ENCODE results near the gene SLC25A1.

The SLC25A1 gene

DNA sequence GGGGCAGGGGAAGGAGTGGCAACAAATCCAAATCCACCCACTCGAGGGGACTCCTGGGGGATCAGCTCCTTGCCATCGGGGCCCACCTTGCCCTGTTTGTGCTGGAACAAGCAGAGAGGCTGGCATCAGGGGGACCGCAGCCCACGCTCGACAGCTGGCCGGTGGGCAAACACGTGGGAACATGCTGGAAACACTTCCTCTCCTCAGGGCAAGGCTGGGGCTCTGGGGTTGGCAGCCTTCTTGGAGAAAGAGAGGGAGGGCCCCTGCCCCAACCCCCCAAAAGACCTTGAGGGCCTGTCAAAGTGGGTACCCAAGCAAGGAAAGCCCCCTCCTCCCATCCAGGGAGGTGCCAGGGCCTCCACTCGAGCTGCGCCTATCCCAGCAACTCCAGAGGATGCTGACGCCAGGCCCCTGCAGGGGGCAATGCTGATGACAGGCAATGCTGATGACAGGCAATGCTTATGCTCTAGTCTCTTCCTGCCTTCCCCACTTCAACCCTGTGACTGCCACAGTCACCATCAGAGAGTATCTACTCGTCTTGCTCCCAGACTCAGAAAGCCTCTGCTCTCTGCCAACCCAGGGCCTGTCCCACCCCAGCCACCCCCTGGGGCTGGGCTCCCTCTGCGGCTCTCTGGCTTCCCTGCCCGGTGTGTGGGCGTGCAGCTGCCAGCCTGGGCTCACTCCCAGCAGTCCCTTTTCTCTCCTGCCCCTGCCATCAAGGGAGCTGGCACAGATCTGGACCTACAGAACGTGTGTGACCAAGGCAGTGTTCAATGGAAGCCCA, 40.1 kb downstream of the SLC25A1 start:
- DNase-seq (ENCODE audit: low spot score) = no peak
- no peak for FAIRE-seq

- FAIRE-seq (no peak), DNase-seq (ENCODE audit: low spot score) (no peak)
Observed at GRCh38 chr22:19137384-19138216, 40.9 kb downstream of the SLC25A1 start.

DNA sequence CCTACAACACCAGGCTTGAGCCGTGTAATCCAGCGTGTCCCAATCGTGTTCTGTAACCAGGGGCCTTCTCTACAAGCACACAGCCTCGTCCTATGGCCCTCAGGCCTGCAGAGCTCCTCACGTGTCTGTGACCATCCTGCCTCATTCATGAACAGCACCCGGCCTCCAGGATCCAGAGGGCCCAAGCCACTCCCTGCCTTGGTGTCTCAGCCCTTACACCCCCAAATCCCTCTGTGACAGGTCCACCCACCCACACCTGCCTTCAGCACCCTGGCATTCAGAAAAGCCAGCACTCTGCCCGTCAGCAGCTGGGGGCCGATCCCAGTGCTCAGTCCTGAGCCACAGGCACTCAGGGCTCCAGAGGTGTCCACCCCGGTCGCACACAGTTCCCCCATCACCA, 41.6 kb downstream of the SLC25A1 start:
- DNase-seq (ENCODE audit: low spot score) (no peak), FAIRE-seq (no peak)

- DNase-seq (ENCODE audit: low spot score) (no peak), FAIRE-seq (no peak)
Observed at GRCh38 chr22:19134874-19135273, 43.7 kb downstream of the SLC25A1 start.

DNA sequence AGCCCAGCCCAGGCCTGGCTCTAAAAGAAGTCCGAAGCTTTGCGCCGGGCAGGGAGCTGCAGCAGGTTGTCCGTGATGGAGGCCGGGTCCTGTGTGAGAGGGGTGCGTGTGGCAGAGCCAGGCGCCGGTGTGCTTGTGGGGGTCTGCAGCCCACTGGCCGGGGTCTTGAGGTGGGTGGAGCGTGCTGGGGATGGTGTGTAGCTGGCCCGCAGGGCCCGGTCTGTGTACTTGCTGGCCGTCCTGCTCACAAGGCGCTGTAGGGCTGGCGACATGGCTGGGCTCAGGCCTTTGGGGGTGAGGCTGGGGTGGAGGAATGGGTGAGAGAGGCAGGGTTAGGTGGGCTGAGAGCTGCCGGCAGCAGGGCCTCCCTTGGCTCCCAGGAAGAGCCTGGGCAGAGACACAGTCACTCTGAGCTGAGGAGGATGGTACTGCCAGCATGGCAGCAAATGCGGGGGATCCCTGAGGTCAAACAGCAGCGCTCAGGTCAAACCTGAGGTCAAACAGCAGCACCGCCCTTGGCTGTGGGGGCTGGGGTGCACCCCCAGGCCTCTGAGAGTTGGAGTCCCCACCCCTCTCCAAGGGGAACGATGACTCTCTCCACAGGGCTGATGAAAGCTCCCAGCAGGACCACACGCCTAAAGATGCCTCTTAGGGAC, 44.2 kb downstream of the SLC25A1 start:
- no peak for FAIRE-seq
- no peak for DNase-seq (ENCODE audit: low spot score)

GRCh38 chr22:19133561-19133960, 45.0 kb downstream of the SLC25A1 start:
- DNase-seq (ENCODE audit: low spot score) (no peak), FAIRE-seq (no peak)

DNA sequence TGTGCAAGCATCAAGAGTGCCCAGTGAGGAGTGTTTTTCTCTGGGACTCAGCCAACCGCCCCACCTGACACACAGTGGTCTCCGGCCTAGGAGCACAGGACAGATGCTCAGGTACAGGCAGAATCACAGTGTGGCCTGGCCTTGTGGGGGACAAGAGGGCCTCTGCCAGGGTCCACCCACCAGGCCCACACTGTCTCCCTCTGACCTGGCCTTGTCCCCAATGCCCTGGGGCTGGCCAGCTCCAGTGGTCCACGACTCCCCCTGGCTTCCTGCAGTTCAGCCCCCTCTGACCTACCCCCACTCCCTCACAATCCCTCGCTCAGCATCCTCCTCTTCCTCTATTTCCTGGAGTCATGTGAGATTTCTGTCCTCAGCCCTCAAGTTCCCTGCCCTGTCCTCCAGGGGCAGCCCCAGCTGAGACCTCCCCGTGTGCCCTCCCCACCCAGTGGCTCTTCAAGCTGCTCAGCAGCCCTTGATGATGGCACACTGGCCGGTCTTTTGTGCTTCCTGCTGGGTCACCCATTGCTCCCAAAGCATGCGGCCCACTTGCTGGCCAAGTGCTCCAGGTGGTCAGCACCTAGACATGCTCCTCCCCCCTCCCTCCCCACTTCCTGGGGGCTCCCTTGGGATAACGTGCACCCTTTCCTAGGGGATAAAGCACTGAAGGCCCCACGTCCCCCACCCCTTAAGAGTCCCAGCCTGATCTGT, 45.7 kb downstream of the SLC25A1 start:
- FAIRE-seq (no peak), DNase-seq (ENCODE audit: low spot score) (no peak)

DNA sequence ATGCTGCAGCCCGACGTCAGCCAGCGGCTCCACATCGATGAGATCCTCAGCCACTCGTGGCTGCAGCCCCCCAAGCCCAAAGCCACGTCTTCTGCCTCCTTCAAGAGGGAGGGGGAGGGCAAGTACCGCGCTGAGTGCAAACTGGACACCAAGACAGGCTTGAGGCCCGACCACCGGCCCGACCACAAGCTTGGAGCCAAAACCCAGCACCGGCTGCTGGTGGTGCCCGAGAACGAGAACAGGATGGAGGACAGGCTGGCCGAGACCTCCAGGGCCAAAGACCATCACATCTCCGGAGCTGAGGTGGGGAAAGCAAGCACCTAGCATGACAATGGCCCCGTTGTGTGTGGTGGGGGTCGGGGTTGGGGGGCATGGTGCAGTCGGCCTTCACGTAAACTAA, 46.4 kb downstream of the SLC25A1 start:
- FAIRE-seq (no peak), DNase-seq (ENCODE audit: low spot score) (no peak)

DNA sequence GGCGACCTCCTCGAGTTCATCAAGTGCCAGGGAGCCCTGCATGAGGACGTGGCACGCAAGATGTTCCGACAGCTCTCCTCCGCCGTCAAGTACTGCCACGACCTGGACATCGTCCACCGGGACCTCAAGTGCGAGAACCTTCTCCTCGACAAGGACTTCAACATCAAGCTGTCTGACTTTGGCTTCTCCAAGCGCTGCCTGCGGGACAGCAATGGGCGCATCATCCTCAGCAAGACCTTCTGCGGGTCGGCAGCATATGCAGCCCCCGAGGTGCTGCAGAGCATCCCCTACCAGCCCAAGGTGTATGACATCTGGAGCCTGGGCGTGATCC, 46.9 kb downstream of the SLC25A1 start:
- no peak for FAIRE-seq
- DNase-seq (ENCODE audit: low spot score) = no peak

- FAIRE-seq = no peak
- DNase-seq (ENCODE audit: low spot score) = no peak
Observed at GRCh38 chr22:19130959-19131684, 47.4 kb downstream of the SLC25A1 start, which contains the start of gene TSSK2. Gene TSSK2 (plus strand): TSS chr22:19131308. CDS start chr22:19131400, 92 bp downstream.

DNA sequence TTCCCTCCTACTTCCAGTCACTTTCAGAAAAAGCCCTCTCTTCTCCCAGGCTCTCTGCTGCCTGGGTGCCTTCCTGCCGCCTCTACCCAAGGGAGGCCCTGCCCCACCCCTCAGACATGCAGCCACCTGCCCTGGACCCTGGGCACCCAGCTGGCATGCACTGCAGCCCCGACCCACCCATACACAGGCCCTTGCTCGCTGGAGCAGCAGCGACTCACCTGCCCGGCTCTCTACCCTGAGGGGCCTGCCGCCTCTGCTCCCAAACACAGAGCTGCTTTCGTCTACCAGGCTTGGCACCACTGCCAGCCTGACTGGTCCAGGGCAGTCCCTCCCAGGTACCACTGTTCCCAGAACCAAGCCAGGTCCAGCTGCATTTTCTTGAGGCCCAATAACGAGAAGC, 48.7 kb downstream of the SLC25A1 start:
- no peak for DNase-seq (ENCODE audit: low spot score)
- FAIRE-seq = no peak

DNA sequence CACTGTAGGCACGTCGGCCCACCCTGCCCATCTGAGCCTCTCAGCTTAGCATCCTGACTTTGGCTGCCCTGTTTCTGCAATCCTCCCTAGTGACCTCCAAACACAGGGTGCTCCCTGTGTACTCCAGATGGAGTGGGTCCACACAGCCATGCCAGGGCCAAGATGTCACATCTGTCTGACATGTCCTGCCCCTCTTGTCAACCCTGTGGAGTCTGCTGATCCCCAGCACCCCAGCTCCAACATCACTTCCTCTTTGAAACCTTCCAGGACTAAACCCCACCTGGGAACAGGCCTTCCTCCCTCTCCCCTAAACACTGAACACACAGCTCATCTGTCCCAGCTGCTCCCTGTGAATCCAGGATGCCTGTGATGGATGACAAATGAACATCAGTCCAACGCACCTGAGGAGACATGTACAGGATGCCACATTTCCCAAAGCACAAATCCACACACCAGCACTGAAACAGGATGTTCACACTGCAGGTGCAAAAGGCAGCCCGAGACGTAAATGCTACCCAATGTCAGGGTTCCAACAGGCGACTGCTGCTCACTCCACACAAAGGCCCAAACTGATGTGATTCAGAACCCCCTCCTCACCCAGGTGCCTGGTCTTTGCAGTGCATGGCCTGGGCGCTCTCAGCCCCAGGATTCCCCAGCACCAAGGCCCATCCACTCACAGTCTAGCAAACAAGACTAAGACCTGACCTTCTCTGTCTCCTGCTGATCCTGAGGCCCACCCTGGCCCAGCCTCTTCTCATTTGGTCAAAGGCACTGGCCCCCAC, 49.4 kb downstream of the SLC25A1 start:
- DNase-seq (ENCODE audit: low spot score) (no peak), FAIRE-seq (no peak)

GRCh38 chr22:19128009-19128401, 50.5 kb downstream of the SLC25A1 start:
- DNase-seq (ENCODE audit: low spot score) (no peak), FAIRE-seq (no peak)

- FAIRE-seq (no peak), DNase-seq (ENCODE audit: low spot score) (no peak)
Observed at GRCh38 chr22:19127329-19128008, 51.1 kb downstream of the SLC25A1 start.

- DNase-seq (ENCODE audit: low spot score) = no peak
- FAIRE-seq = no peak
Observed at GRCh38 chr22:19126309-19127273, 51.9 kb downstream of the SLC25A1 start.

Measured in RCC 7860 (cell line).